Stimulated activated CD4-positive, alpha-beta T cell treated with anti-CD3 and anti-CD28 coated beads, TNF-alpha, amount 100 ng/mL, for 48 hours (primary cell): ENCODE results near the gene SPEG.
"Not testable (repeated sequence)": the region's sequence is repeated elsewhere in the genome, so short reads cannot be mapped to it uniquely, and the experiment has no call there.

Experiments
- DNase-seq, 3 donors: peaks; one replicate each; pipeline ENCODE4 v3.0.0-alpha.2; 2020; ENCODE audit warnings: low read depth in 3 of 3

SPEG gene

DNA sequence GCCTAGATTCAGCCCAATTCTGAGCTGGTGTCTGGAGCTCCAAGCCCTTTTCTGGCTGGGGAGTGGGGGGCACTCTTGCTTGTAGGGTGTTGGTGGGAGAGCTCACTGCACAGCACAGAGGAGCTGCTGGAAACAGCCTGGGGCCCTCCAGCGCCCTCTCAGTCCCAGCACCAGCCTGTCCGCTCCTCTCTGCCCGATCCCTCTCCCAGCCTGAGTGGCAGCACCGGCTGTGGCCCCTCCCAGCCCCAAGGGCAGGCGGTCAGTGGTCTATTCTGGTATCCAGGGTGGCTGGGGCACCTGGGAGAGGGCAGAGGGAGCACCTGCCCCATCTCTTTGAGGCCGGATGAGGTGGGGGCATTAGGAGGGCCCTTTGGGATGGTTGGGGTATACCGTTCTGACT is 29.7 kb upstream of the SPEG start:
- no peak for DNase-seq

DNA sequence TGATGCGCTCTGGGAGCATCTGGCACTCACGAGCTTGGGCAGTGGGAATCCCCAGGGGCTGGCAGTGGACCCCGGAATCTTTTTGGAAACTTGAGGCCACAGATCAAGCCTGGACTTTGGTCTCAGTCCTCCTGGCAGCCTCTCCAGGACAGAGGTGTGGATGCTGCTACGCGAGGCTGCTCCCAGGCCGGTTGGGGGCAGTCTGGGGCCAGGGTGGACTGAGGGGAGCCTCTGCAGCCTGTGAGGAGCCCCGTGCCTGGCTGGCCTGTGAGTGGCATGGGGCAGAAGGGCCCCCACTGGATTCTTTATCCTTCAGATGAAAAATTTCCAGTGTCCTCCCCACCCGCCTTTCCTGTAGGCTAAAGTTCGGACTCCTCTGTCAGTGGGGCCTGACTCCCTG is 29.2 kb upstream of the SPEG start:
- DNase-seq, result no peak

GRCh38 chr2:219405958-219406860 is 28.4 kb upstream of the SPEG start:
- DNase-seq, result no peak

DNA sequence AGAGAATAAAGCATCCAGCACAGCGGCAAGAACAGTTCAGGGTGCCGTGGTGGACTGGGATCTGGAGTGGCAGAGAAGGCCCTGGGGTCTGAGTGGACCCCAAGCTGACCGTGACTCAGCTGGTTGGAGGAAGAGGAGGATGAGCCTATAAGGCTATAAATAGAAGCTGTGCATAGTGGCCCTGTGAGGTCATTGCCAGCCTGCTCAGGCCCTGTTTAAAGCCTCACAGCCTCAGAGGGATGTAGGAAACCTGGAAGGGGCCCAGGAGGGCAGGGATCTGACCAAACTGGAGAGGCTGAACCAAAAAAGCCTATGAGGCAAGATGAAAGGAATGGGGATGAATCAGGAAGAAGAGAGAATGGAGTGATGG is 27.8 kb upstream of the SPEG start:
- DNase-seq, result no peak

GRCh38 chr2:219407343-219407742 is 27.3 kb upstream of the SPEG start:
- DNase-seq, result not testable (repeated sequence)

DNA sequence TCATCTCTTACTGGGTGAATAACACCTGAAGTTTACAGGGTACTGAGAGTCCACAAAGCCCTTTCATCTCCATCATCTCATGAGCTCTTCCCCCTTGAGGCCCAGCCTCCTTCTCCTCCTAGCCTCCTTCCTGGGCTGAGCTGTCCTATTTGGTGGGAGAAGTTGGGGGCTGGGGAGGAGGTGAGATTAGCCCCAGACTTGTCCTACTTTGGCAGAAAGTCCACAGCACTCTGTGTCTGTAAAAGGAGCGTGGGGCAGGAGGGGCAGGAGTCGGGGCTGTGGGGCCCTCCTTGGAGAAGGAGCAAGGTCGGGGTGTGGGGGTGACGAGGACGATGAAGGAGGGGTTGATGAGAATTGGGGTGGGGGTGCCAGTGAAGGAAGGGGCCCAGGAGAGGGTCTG is 26.4 kb upstream of the SPEG start:
- no peak for DNase-seq

DNA sequence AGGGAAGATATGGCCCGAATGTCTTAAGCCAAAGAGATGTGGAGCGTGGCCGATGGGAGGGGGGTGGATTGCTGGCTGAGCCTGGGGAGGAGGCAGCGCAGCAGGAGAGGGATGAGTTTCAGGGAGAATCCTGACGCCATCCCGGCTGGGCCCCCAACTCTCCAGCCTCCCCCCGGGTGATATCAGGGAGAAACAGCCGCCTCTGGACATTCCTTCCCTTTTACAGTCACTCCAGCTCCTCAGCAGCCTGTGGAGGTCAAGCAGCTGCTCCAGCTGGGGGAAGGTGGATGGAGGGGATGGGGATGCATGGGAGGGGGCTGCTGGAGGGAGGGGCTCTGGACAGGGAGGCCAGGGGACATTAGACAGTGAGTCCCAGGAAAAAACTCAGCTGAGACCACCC is 26.0 kb upstream of the SPEG start:
- DNase-seq, result no peak

DNA sequence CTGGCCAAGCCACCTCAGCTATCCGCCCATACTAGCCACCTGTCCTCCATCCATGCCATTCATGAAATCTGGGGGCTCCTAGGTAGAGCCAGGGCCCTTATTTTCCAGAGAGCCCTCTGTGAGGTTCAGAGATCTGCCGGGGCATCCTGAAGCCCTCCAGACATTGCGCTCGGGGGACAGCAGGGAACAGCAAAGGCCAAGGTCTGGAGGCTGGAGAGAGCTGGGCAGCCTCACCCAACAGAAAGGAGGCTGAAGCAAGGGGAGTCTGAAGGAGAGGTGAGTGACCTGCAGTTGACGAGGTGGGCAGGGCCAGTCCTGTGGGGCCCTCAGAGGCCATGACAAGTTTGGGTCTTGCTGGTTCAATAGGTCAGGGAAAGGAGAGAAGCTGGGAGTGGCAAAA is 25.0 kb upstream of the SPEG start:
- DNase-seq, result no peak

DNA sequence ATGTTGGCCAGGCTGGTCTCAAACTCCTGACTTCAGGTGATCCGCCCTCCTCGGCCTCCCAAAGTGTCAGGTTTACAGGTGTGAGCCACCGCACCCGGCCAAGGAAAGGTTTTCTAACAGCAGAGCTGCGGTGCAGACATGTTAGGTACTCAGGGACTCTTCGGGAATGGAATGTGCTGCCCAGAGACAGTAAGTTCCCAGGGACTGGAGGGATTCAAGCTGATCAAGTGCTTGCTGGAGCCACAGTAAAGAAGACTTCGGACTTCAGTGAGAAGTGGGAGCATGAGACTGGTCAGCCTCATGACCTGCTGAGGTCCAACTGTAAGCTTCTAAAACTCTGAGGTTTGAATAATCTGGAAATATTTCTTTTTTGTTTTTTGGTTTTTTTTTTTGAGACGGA is 24.3 kb upstream of the SPEG start:
- no peak for DNase-seq

DNA sequence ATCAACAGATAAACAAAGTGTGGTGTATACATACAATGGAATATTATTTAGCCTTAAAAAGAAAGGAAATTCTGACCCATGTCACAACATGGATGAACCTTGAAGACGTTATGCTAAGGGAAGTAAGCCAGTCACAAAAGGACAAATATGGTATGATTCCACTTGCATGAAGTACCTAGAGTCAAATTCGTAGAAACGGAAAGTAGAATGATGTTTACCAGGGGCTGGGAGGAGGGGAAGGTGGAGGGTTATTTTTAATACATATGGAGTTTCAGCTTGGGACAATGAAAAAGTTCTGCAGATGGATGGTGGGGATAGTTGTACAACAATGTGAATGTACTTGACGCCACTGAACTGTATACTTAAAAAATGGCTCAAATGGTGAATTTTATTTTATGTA is 19.8 kb upstream of the SPEG start:
- no peak for DNase-seq

GRCh38 chr2:219415580-219416234 is 18.9 kb upstream of the SPEG start:
- DNase-seq, result no peak

DNA sequence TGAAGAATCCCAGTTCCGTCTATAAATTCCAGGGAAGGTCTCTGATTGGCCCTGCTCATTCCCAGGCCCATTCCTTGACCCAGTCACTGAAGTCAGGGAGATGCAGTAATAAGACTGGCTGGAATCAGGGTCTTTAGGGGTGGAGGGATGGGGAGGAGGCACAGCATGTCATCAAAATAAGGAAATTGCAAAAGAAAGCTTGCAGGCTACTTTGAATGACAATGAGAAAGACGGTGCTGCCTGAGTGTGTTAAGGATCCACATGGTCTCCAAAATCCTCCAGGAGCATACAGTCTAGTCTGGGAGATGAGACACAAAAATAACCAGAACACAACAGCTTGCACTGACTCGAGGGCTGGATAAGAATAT is 18.4 kb upstream of the SPEG start:
- DNase-seq, result no peak

GRCh38 chr2:219416938-219417337 is 17.7 kb upstream of the SPEG start:
- no peak for DNase-seq

- DNase-seq, result no peak
Measured at GRCh38 chr2:219417374-219417773, 17.3 kb upstream of the SPEG start.

GRCh38 chr2:219418155-219419011 is 16.3 kb upstream of the SPEG start, which contains the start of gene DES:
TSS of gene DES (plus strand) at chr2:219418377. CDS start at chr2:219418463, 86 bp downstream.
- DNase-seq, result no peak

DNA sequence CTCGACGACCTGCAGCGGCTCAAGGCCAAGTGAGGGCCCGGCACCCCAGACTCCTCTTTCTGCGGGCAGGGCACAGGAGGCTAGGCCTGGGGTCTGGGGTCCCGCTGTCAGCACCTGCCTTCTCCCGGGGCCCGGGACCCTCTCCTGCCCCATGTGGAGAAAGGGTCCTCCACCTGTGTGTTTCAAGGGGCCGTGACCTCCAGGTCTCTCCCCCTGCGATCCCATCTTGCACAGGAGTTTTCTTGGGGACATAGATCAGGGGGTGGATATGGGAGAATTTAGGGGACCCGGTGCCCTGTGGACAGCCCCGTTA is 15.7 kb upstream of the SPEG start:
- DNase-seq, result no peak

- DNase-seq, result no peak
Measured at GRCh38 chr2:219419331-219420197, 15.1 kb upstream of the SPEG start.

- DNase-seq, result no peak
Measured at GRCh38 chr2:219420687-219421086, 14.0 kb upstream of the SPEG start.

- DNase-seq, result no peak
Measured at GRCh38 chr2:219421323-219421722, 13.3 kb upstream of the SPEG start.

GRCh38 chr2:219422952-219423534 is 11.6 kb upstream of the SPEG start:
- no peak for DNase-seq

GRCh38 chr2:219423652-219424377 is 10.8 kb upstream of the SPEG start:
- no peak for DNase-seq
